Spleen (tissue), 13 donors: ENCODE results near the gene SHF. TPM values are rescaled to one million over a fixed set of nuclear protein-coding genes. Genes with fewer than 3 reads are reported as not detected.
"Not testable (repeated sequence)": the region's sequence is repeated elsewhere in the genome, so short reads cannot be mapped to it uniquely, and the experiment has no call there.

Experiments
- DNase-seq: peaks from one replicate; pipeline ENCODE4 v3.0.0-alpha.2; 2020
- H3K27ac ChIP-seq, 8 donors: fragments of 200-600 bp; sonication (generic) in 7 of 8; 1 replicate in 4 of 8; 2 replicates in 4 of 8; pipeline versions ENCODE4 v1.5.0 to v1.8.0; 2016 to 2021; ENCODE audit warnings: inconsistent platforms in 4 of 8, mild to moderate bottlenecking in 4 of 8, moderate library complexity in 1 of 8
- H3K27me3 ChIP-seq, 7 donors: fragments of 200-600 bp; sonication (generic) in 6 of 7; replicated peaks in 1 of 7; 1 replicate in 4 of 7; 2 replicates in 3 of 7; pipeline versions ENCODE4 v1.5.0 to v1.8.0; 2016 to 2021; ENCODE audit warnings: inconsistent platforms in 3 of 7, mild to moderate bottlenecking in 1 of 7
- H3K36me3 ChIP-seq, 6 donors: fragments of 200-600 bp; sonication (generic) in 5 of 6; 1 replicate in 4 of 6; 2 replicates in 2 of 6; pipeline versions ENCODE4 v1.5.0 to v1.8.0; 2016 to 2021; ENCODE audit warnings: inconsistent platforms in 2 of 6
- H3K4me1 ChIP-seq, 6 donors: fragments of 200-600 bp; sonication (generic) in 5 of 6; 1 replicate in 3 of 6; 2 replicates in 3 of 6; pipeline versions ENCODE4 v1.5.0 to v1.8.0; 2016 to 2021; ENCODE audit warnings: inconsistent platforms in 3 of 6
- H3K4me3 ChIP-seq, 8 donors: fragments of 200-600 bp; sonication (generic) in 7 of 8; 1 replicate in 4 of 8; 2 replicates in 4 of 8; pipeline versions ENCODE4 v1.5.0 to v1.8.0; 2016 to 2021; ENCODE audit warnings: inconsistent platforms in 4 of 8, mild to moderate bottlenecking in 4 of 8, moderate library complexity in 2 of 8
- H3K9me3 ChIP-seq, 8 donors: fragments of 200-600 bp; sonication (generic) in 7 of 8; 1 replicate in 4 of 8; 2 replicates in 4 of 8; pipeline versions ENCODE4 v1.5.0 to v1.8.0; 2016 to 2021; ENCODE audit warnings: inconsistent platforms in 4 of 8
- CTCF ChIP-seq, 11 experiments: fragments of 200-600 bp in 7 of 11; fragments of 450-650 bp in 4 of 11; sonication (generic) in 4 of 11; IDR thresholded peaks in 8 of 11; conservative IDR thresholded peaks in 3 of 11; 1 replicate in 7 of 11; 2 replicates in 4 of 11; pipeline versions ENCODE4 v1.4.0 to v1.8.0; 2016 to 2021; ENCODE audit warnings: antibody characterized with exemption in 11 of 11, inconsistent platforms in 4 of 11, mild to moderate bottlenecking in 1 of 11
- POLR2A ChIP-seq, 3 donors: fragments of 450-650 bp; IDR thresholded peaks; one replicate each; pipeline ENCODE4 v1.5.1; 2017; ENCODE audit warnings: antibody characterized with exemption in 3 of 3, mild to moderate bottlenecking in 1 of 3
- POLR2AphosphoS5 ChIP-seq, 3 donors: sonication (generic); formaldehyde crosslinking; IDR thresholded peaks; one replicate each; pipeline ENCODE4 v1.5.1; 2017; ENCODE audit warnings: antibody characterized with exemption in 3 of 3
- WGBS, 5 donors: extraction: QIAGEN DNeasy Blood & Tissue Kit in 3 of 5; methylation state at CpG; one replicate each; pipeline versions ENCODE4 v1.1.5 to v1.1.7; 2013 to 2018; 5-methylcytosine and 5-hydroxymethylcytosine counted together
- intact Hi-C: fragments of 100-400 bp; cut with DNase I; formaldehyde crosslinking; loops from one replicate; pipeline ENCODE4 v1.15.0; 2023; ENCODE audit warnings: low total_unique reads
- long read RNA-seq, 2 donors: transcript quantifications; one replicate each; lab custom pipeline, GENCODE V29; 2026
- polyA plus RNA-seq, 3 donors: library from polyadenylated mRNA; stranded (reverse); fragments of 200-250 nt; gene quantifications; one replicate each; pipeline ENCODE4 v1.2.1, GENCODE V29; 2013
- total RNA-seq, 7 donors: library from RNA; depleted of rRNA in 3 of 7; stranded (reverse); fragments of >200 nt in 3 of 7; fragmentation: NEBNext Ultra II Directional in 4 of 7; extraction: Animal tissue kit (Norgen Biotek cat#: 25700) in 4 of 7; gene quantifications; one replicate each; pipeline versions ENCODE4 v1.1.0 to v1.2.1, GENCODE V29; 2016 to 2021
- donor health status: healthy with polysubstance abuse.
- donor health status: DM: no; HTN: no; CAD: no; lungs with moderate emphysema.
- donor health status: DM: no; HTN: no; CAD: no.
- donor health status: Bipolar disorder and iron deficiency.
- donor health status: healthy.
- donor health status: DM: no; HTN: no; CAD: no.
- donor health status: DM: yes; HTN: yes; CAD: no.

The SHF gene
- total RNA-seq, result 1 to 10 TPM; 5.1 to 8.8 (median 5.8) TPM
- polyA plus RNA-seq, result 1 to 10 TPM; 1.9 to 4.3 (median 2.4) TPM
- long read RNA-seq, donor 1, partial matches to known transcripts, result 0 of 2 reads
- long read RNA-seq, donor 1, other reads (novel, unspliced or antisense), result 0 of 2 reads
- long read RNA-seq, donor 2, result 0 reads

GRCh38 chr15:45187894-45188830 lies at the start of gene SHF:
TSS of gene SHF (minus strand) at chr15:45187966. CDS start at chr15:45187951, 15 bp downstream.
- Histone ChIP-seq H3K9me3 (no peaks in the 10 kb centered on the region), H3K4me3 (peak within 1 kb of the TSS; percentile 48 to 84 (median 58)), H3K27ac (peak within 1 kb of the TSS; percentile 19 to 80 (median 74)), H3K36me3 (no peaks in the 10 kb centered on the region), H3K27me3 (peaks cover 0 to 23% (median 0%) of the 10 kb centered on the region in 7 donors), H3K4me1 (peaks cover 3 to 41% (median 24%) of the 10 kb centered on the region in 6 donors)
- peak; percentile 89 for DNase-seq
- TF ChIP-seq POLR2AphosphoS5 (IDR thresholded peaks at IDR 0.05), result peak; percentile 65 to 76 (median 69)
- peak in 1 of 3 donors; percentile 11 for TF ChIP-seq POLR2A (IDR thresholded peaks at IDR 0.05)
- no peak for TF ChIP-seq CTCF (IDR thresholded peaks at IDR 0.05 in 8 of 11, conservative IDR thresholded peaks at IDR 0.05 in 3 of 11)
- WGBS, 5 donors, result 1 to 2% (median 1%) methylated on average over 34 to 54 of the region's 57 CpGs
- intact Hi-C loops, result no loop called here

- peaks cover 0 to 12% (median 0%) of the 10 kb centered on the region in 7 donors for H3K27me3 ChIP-seq
- H3K9me3 ChIP-seq, result peaks cover 2 to 93% (median 84%) of the 10 kb centered on the region in 8 donors
- intact Hi-C loops, DNase-seq, H3K4me1 ChIP-seq, H3K4me3 ChIP-seq, H3K36me3 ChIP-seq, H3K27ac ChIP-seq: not testable (repeated sequence)
- WGBS, 5 donors, result 58 to 77% (median 62%) methylated on average over 6 of the region's 6 CpGs
Measured at GRCh38 chr15:45236806-45237205, 49.0 kb upstream of the SHF start.

- peaks cover 0 to 12% (median 0%) of the 10 kb centered on the region in 7 donors for H3K27me3 ChIP-seq
- no peak overlapping the region for H3K4me3 ChIP-seq
- intact Hi-C loops, result no loop called here
- WGBS, 5 donors, result 69 to 80% (median 73%) methylated on average over 11 of the region's 11 CpGs
- H3K9me3 ChIP-seq, result peaks cover 2 to 72% (median 63%) of the 10 kb centered on the region in 8 donors
- no peaks in the 10 kb centered on the region for H3K36me3 ChIP-seq
- H3K4me1 ChIP-seq, result no peaks in the 10 kb centered on the region
- no peak overlapping the region for H3K27ac ChIP-seq
- TF ChIP-seq CTCF (IDR thresholded peaks at IDR 0.05 in 8 of 11, conservative IDR thresholded peaks at IDR 0.05 in 3 of 11) (no peak), POLR2A (IDR thresholded peaks at IDR 0.05) (no peak), POLR2AphosphoS5 (IDR thresholded peaks at IDR 0.05) (no peak)
- DNase-seq, result no peak
Measured at GRCh38 chr15:45234562-45235235, 46.9 kb upstream of the SHF start.

GRCh38 chr15:45231864-45232562 lies 44.2 kb upstream of the SHF start:
- Histone ChIP-seq H3K27ac (no peak overlapping the region), H3K4me3 (no peak overlapping the region), H3K27me3 (peaks cover 0 to 12% (median 0%) of the 10 kb centered on the region in 7 donors), H3K9me3 (peaks cover 2 to 45% (median 39%) of the 10 kb centered on the region in 8 donors), H3K4me1 (no peaks in the 10 kb centered on the region), H3K36me3 (no peaks in the 10 kb centered on the region)
- TF ChIP-seq CTCF (IDR thresholded peaks at IDR 0.05 in 8 of 11, conservative IDR thresholded peaks at IDR 0.05 in 3 of 11), result no peak
- TF ChIP-seq POLR2AphosphoS5 (IDR thresholded peaks at IDR 0.05), result no peak
- no peak for TF ChIP-seq POLR2A (IDR thresholded peaks at IDR 0.05)
- intact Hi-C loops, result no loop called here
- DNase-seq, result no peak
- 75 to 89% (median 87%) methylated on average over 4 of the region's 4 CpGs for WGBS, 5 donors
